ENCODE results near the gene NOTCH1.

- TF ChIP-seq EP300 (IDR thresholded peaks at IDR 0.05): no peak
- no peak for TF ChIP-seq POLR2A (IDR thresholded peaks at IDR 0.05)
Measured at GRCh38 chr9:136466155-136466541, 79.7 kb downstream of the NOTCH1 start.
